Fibroblast of lung (primary cell): ENCODE results near the gene CDH19. TPM values are rescaled to one million over a fixed set of nuclear protein-coding genes. Genes with fewer than 3 reads are reported as not detected.

Experiments used
- DNase-seq, 2 donors: peaks; one replicate each; pipeline versions ENCODE4 v3.0.0 to v3.0.0-alpha.2; 2010; ENCODE audit warnings: low read depth in 2 of 2
- H2AFZ ChIP-seq: 2 replicates; pipeline ENCODE4 v1.5.1; 2012; ENCODE audit warnings: low read length, control low read depth, inconsistent platforms
- H3K27ac ChIP-seq: 2 replicates; pipeline ENCODE4 v1.5.1; 2011; ENCODE audit warnings: low read length, control low read depth; ENCODE audit not compliant: insufficient read depth
- H3K27me3 ChIP-seq: 2 replicates; pipeline ENCODE4 v1.5.1; 2011; ENCODE audit warnings: mild to moderate bottlenecking, low read length; ENCODE audit not compliant: control insufficient read depth, insufficient read depth
- H3K36me3 ChIP-seq: 2 replicates; pipeline ENCODE4 v1.5.1; 2011; ENCODE audit warnings: low read length; ENCODE audit not compliant: control insufficient read depth, insufficient read depth
- H3K4me1 ChIP-seq: 2 replicates; pipeline ENCODE4 v1.5.1; 2011; ENCODE audit warnings: low read length; ENCODE audit not compliant: control insufficient read depth, insufficient read depth; ENCODE audit errors: extremely low read depth
- H3K4me2 ChIP-seq: 2 replicates; pipeline ENCODE4 v1.5.1; 2011; ENCODE audit warnings: low read length, control low read depth; ENCODE audit not compliant: insufficient read depth; ENCODE audit errors: extremely low read depth
- H3K4me3 ChIP-seq, 4 experiments: fragments of 200-600 bp in 1 of 4; sonication (generic) in 1 of 4; replicated peaks in 1 of 4; 2 replicates each; pipeline ENCODE4 v1.5.1; 2011 to 2016; ENCODE audit warnings: low read length in 4 of 4, low read depth in 3 of 4, mild to moderate bottlenecking in 3 of 4, control low read depth in 2 of 4, inconsistent platforms in 1 of 4, mixed read lengths in 1 of 4; ENCODE audit not compliant: insufficient read depth in 1 of 4; ENCODE audit errors: control extremely low read depth in 1 of 4
- H3K79me2 ChIP-seq: 2 replicates; pipeline ENCODE4 v1.5.1; 2012; ENCODE audit warnings: mild to moderate bottlenecking, low read length, inconsistent platforms; ENCODE audit not compliant: control insufficient read depth, insufficient read depth
- H3K9ac ChIP-seq: 2 replicates; pipeline ENCODE4 v1.5.1; 2011; ENCODE audit warnings: mild to moderate bottlenecking, low read length, control low read depth; ENCODE audit not compliant: insufficient read depth
- H3K9me3 ChIP-seq: 2 replicates; pipeline ENCODE4 v1.5.1; 2012; ENCODE audit warnings: low read depth, low read length; ENCODE audit not compliant: control insufficient read depth, insufficient read depth
- H4K20me1 ChIP-seq: 2 replicates; pipeline ENCODE4 v1.5.1; 2011; ENCODE audit warnings: low read length; ENCODE audit not compliant: control insufficient read depth, insufficient read depth; ENCODE audit errors: extremely low read depth
- CTCF ChIP-seq, 2 donors: IDR thresholded peaks in 1 of 2; conservative IDR thresholded peaks in 1 of 2; 1 replicate in 1 of 2; 2 replicates in 1 of 2; pipeline ENCODE4 v1.5.1; 2011 to 2012; ENCODE audit warnings: low read length in 2 of 2, control low read depth in 1 of 2, inconsistent platforms in 1 of 2, low read depth in 1 of 2, mild to moderate bottlenecking in 1 of 2
- EZH2 ChIP-seq: IDR thresholded peaks from 2 replicates; pipeline ENCODE4 v1.5.1; 2012; ENCODE audit warnings: low read length, control low read depth, mild to moderate bottlenecking; ENCODE audit errors: missing control alignments
- polyA plus RNA-seq, 2 donors: library from polyadenylated mRNA; depleted of rRNA in 1 of 2; stranded (reverse) in 1 of 2; unstranded in 1 of 2; fragments of >200 nt; gene quantifications; 2 replicates each; pipeline ENCODE4 v1.2.1, GENCODE V29; 2011 to 2012; ENCODE audit warnings: missing spikeins in 1 of 2
- total RNA-seq: library from RNA; depleted of rRNA; stranded (reverse); fragments of >200 nt; gene quantifications from 2 replicates; pipeline ENCODE4 v1.2.1, GENCODE V29; 2014

Gene CDH19
- total and polyA plus RNA-seq, 2 donors (not counting 1 experiment from before 2014, with no cell fraction given): not detected

- no peaks in the 10 kb centered on the region for H3K9me3 ChIP-seq
- no peak overlapping the region for H3K4me2 ChIP-seq
- no peaks in the 10 kb centered on the region for H4K20me1 ChIP-seq
- H3K79me2 ChIP-seq: no peaks in the 10 kb centered on the region
- H3K9ac ChIP-seq: no peak overlapping the region
- H3K4me1 ChIP-seq: no peaks in the 10 kb centered on the region
- DNase-seq: no peak
- H3K4me3 ChIP-seq: no peak overlapping the region
- H3K27ac ChIP-seq: no peak overlapping the region
- H3K36me3 ChIP-seq: no peaks in the 10 kb centered on the region
- TF ChIP-seq CTCF (conservative IDR thresholded peaks at IDR 0.05 in 1 of 2, IDR thresholded peaks at IDR 0.05 in 1 of 2; ENCODE audit: low read depth in 1 of 2, low read length in 2 of 2): no peak
- no peak for TF ChIP-seq EZH2
- no peaks in the 10 kb centered on the region for H3K27me3 ChIP-seq
- no peak overlapping the region for H2AFZ ChIP-seq
These were observed 55.1 kb downstream of the CDH19 start for GRCh38 chr18:66548747-66549146.

- no peaks in the 10 kb centered on the region for H3K4me1 ChIP-seq
- DNase-seq: no peak
- H3K27ac ChIP-seq: no peak overlapping the region
- H3K4me3 ChIP-seq: no peak overlapping the region
- H4K20me1 ChIP-seq: no peaks in the 10 kb centered on the region
- H3K9ac ChIP-seq: no peak overlapping the region
- H2AFZ ChIP-seq: no peak overlapping the region
- H3K79me2 ChIP-seq: no peaks in the 10 kb centered on the region
- H3K9me3 ChIP-seq: no peaks in the 10 kb centered on the region
- no peaks in the 10 kb centered on the region for H3K27me3 ChIP-seq
- H3K36me3 ChIP-seq: no peaks in the 10 kb centered on the region
- H3K4me2 ChIP-seq: no peak overlapping the region
- no peak for TF ChIP-seq EZH2
- TF ChIP-seq CTCF (conservative IDR thresholded peaks at IDR 0.05 in 1 of 2, IDR thresholded peaks at IDR 0.05 in 1 of 2; ENCODE audit: low read depth in 1 of 2, low read length in 2 of 2): no peak
These were observed 69.8 kb downstream of the CDH19 start for GRCh38 chr18:66534110-66534509.

GRCh38 chr18:66533693-66534092 lies 70.2 kb downstream of the CDH19 start:
- H3K9ac ChIP-seq: no peak overlapping the region
- H3K9me3 ChIP-seq: no peaks in the 10 kb centered on the region
- no peaks in the 10 kb centered on the region for H3K36me3 ChIP-seq
- TF ChIP-seq CTCF (conservative IDR thresholded peaks at IDR 0.05 in 1 of 2, IDR thresholded peaks at IDR 0.05 in 1 of 2; ENCODE audit: low read depth in 1 of 2, low read length in 2 of 2) (no peak), EZH2 (no peak)
- H3K27me3 ChIP-seq: no peaks in the 10 kb centered on the region
- no peaks in the 10 kb centered on the region for H3K79me2 ChIP-seq
- no peaks in the 10 kb centered on the region for H4K20me1 ChIP-seq
- no peak overlapping the region for H3K4me3 ChIP-seq
- H3K27ac ChIP-seq: no peak overlapping the region
- H3K4me1 ChIP-seq: no peaks in the 10 kb centered on the region
- no peak overlapping the region for H2AFZ ChIP-seq
- no peak for DNase-seq
- H3K4me2 ChIP-seq: no peak overlapping the region
